ENCODE measurements around the gene SAP30BP.
"Not testable (repeated sequence)": the region's sequence is repeated elsewhere in the genome, so short reads cannot be mapped to it uniquely, and the experiment has no call there.

Gene SAP30BP

GRCh38 chr17:75637551-75637950 lies 29.6 kb upstream of the SAP30BP start:
- H4K20me1 ChIP-seq (ENCODE audit: control insufficient read depth, insufficient read depth, low read depth, low read length), result 0 out of 2 replicates have a peak, but pooled peaks cover 2% of the 10 kb centered on the region
- no peak overlapping the region for H3K4me3 ChIP-seq (ENCODE audit: low read length)
- H3K79me2 ChIP-seq (ENCODE audit: control insufficient read depth, low read length), result no peaks in the 10 kb centered on the region; the same call in 1 of the 2 replicates
- no peaks in the 10 kb centered on the region for H3F3A ChIP-seq (ENCODE audit: control insufficient read depth, insufficient read depth)
- no peaks in the 10 kb centered on the region for H3K9me2 ChIP-seq (replicated peaks; ENCODE audit: control insufficient read depth, low read length)
- peaks cover 29% of the 10 kb centered on the region for H3K36me3 ChIP-seq (ENCODE audit: control insufficient read depth, low read length)
- no peak overlapping the region for H3K4me2 ChIP-seq (ENCODE audit: low read length)
- TF ChIP-seq EZH2phosphoT487 (IDR thresholded peaks at IDR 0.05; ENCODE audit: borderline replicate concordance, low read length), result no peak
- TF ChIP-seq, protein P1, sequence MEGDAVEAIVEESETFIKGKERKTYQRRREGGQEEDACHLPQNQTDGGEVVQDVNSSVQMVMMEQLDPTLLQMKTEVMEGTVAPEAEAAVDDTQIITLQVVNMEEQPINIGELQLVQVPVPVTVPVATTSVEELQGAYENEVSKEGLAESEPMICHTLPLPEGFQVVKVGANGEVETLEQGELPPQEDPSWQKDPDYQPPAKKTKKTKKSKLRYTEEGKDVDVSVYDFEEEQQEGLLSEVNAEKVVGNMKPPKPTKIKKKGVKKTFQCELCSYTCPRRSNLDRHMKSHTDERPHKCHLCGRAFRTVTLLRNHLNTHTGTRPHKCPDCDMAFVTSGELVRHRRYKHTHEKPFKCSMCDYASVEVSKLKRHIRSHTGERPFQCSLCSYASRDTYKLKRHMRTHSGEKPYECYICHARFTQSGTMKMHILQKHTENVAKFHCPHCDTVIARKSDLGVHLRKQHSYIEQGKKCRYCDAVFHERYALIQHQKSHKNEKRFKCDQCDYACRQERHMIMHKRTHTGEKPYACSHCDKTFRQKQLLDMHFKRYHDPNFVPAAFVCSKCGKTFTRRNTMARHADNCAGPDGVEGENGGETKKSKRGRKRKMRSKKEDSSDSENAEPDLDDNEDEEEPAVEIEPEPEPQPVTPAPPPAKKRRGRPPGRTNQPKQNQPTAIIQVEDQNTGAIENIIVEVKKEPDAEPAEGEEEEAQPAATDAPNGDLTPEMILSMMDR (IDR thresholded peaks at IDR 0.05; ENCODE audit: low read depth, low read length, poor library complexity, severe bottlenecking), result no peak
- no peaks in the 10 kb centered on the region for H3K9me3 ChIP-seq (ENCODE audit: control insufficient read depth, insufficient read depth, low read length)
- peaks cover 21% of the 10 kb centered on the region for H3K4me1 ChIP-seq (ENCODE audit: control insufficient read depth, low read length)
- H3K27me3 ChIP-seq (ENCODE audit: control insufficient read depth, low read length), result no peaks in the 10 kb centered on the region
- no peak overlapping the region for H3K27ac ChIP-seq (ENCODE audit: low read depth, low read length)

DNA sequence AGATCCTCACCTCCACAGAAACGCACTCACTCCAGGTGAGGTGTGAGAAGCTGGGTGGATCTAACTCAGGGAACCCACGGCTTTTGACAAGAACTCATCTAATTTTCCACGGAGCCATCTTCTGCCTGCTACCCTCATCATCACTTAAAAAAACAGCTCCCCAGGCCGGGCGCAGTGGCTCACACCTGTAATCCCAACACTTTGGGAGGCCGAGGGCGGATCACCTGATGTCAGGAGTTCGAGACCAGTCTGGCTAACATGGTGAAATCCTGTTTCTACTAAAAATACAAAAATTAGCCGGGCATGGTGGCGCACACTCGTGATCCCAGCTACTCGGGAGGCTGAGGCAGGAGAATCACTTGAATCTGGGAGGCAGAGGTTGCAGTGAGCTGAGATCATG lies 29.1 kb upstream of the SAP30BP start:
- H3K4me3 ChIP-seq (ENCODE audit: low read length); H3K27ac ChIP-seq (ENCODE audit: low read depth, low read length); H3K4me2 ChIP-seq (ENCODE audit: low read length); H3K9me2 ChIP-seq (replicated peaks; ENCODE audit: control insufficient read depth, low read length); H4K20me1 ChIP-seq (ENCODE audit: control insufficient read depth, insufficient read depth, low read depth, low read length); H3K79me2 ChIP-seq (ENCODE audit: control insufficient read depth, low read length); H3F3A ChIP-seq (ENCODE audit: control insufficient read depth, insufficient read depth); H3K27me3 ChIP-seq (ENCODE audit: control insufficient read depth, low read length); H3K9me3 ChIP-seq (ENCODE audit: control insufficient read depth, insufficient read depth, low read length): not testable (repeated sequence)
- H3K4me1 ChIP-seq (ENCODE audit: control insufficient read depth, low read length), result peaks cover 16% of the 10 kb centered on the region
- H3K36me3 ChIP-seq (ENCODE audit: control insufficient read depth, low read length), result peaks cover 32% of the 10 kb centered on the region

DNA sequence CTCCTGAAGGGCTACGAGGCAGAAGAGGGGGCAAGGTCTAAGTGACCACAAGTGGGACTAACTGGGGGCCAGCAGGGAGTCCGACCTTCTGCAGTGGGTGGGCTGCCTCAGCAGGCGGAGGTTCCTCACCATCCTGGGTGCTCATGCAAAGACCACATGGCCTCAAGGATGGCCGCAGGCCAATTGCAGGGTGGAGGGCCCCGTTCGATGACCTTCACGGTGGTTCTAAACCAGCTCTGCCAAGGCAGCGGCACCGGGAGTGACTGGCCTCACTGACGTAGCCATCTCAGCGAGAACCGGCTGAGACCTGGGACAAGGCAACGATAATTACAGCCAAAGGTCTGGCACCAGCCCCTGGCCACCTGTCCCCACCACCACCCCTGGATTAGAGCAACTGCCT lies 28.2 kb upstream of the SAP30BP start:
- no peak overlapping the region for H3K27ac ChIP-seq (ENCODE audit: low read depth, low read length)
- H3K36me3 ChIP-seq (ENCODE audit: control insufficient read depth, low read length), result peaks cover 37% of the 10 kb centered on the region
- no peaks in the 10 kb centered on the region for H3K9me2 ChIP-seq (replicated peaks; ENCODE audit: control insufficient read depth, low read length)
- H3K4me2 ChIP-seq (ENCODE audit: low read length), result no peak overlapping the region
- H3K79me2 ChIP-seq (ENCODE audit: control insufficient read depth, low read length), result no peaks in the 10 kb centered on the region
- H3K9me3 ChIP-seq (ENCODE audit: control insufficient read depth, insufficient read depth, low read length), result no peaks in the 10 kb centered on the region
- H3K27me3 ChIP-seq (ENCODE audit: control insufficient read depth, low read length), result no peaks in the 10 kb centered on the region
- H3F3A ChIP-seq (ENCODE audit: control insufficient read depth, insufficient read depth), result no peaks in the 10 kb centered on the region
- H3K4me3 ChIP-seq (ENCODE audit: low read length), result no peak overlapping the region
- TF ChIP-seq EZH2phosphoT487 (IDR thresholded peaks at IDR 0.05; ENCODE audit: borderline replicate concordance, low read length), result no peak
- TF ChIP-seq, protein P1 (IDR thresholded peaks at IDR 0.05; ENCODE audit: low read depth, low read length, poor library complexity, severe bottlenecking), result no peak
- H3K4me1 ChIP-seq (ENCODE audit: control insufficient read depth, low read length), result peaks cover 7% of the 10 kb centered on the region
- 0 out of 2 replicates have a peak, but pooled peaks cover 2% of the 10 kb centered on the region for H4K20me1 ChIP-seq (ENCODE audit: control insufficient read depth, insufficient read depth, low read depth, low read length)

DNA sequence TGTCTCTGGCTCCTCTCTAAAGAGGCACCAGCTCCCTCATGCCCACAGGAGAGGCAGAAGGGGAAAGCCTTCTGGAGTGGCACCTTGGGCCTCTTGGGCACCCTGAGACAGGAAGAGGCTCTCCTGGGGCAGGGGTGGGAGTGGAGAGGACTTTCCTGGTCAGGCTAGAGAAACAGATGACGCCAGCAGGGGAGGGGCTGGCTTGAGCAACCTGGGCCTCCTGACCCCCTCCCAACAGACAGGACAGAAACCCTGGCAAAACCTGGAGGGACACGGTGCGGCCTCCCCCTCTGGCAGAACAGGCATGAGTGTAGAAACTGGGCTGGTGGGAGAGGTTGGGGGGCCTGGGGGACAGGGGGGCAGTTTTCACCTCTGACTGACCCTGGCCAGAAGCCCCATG lies 27.8 kb upstream of the SAP30BP start:
- Histone ChIP-seq H3K9me2 (replicated peaks; ENCODE audit: control insufficient read depth, low read length) (no peaks in the 10 kb centered on the region), H3K4me3 (ENCODE audit: low read length) (no peak overlapping the region), H3K4me1 (ENCODE audit: control insufficient read depth, low read length) (peaks cover 3% of the 10 kb centered on the region), H3F3A (ENCODE audit: control insufficient read depth, insufficient read depth) (no peaks in the 10 kb centered on the region), H4K20me1 (ENCODE audit: control insufficient read depth, insufficient read depth, low read depth, low read length) (0 out of 2 replicates have a peak, but pooled peaks cover 2% of the 10 kb centered on the region), H3K36me3 (ENCODE audit: control insufficient read depth, low read length) (peaks cover 37% of the 10 kb centered on the region), H3K4me2 (ENCODE audit: low read length) (no peak overlapping the region), H3K27ac (ENCODE audit: low read depth, low read length) (no peak overlapping the region), H3K9me3 (ENCODE audit: control insufficient read depth, insufficient read depth, low read length) (no peaks in the 10 kb centered on the region), H3K79me2 (ENCODE audit: control insufficient read depth, low read length) (no peaks in the 10 kb centered on the region), H3K27me3 (ENCODE audit: control insufficient read depth, low read length) (no peaks in the 10 kb centered on the region)
- no peak for TF ChIP-seq EZH2phosphoT487 (IDR thresholded peaks at IDR 0.05; ENCODE audit: borderline replicate concordance, low read length)
- TF ChIP-seq, protein P1 (IDR thresholded peaks at IDR 0.05; ENCODE audit: low read depth, low read length, poor library complexity, severe bottlenecking), result no peak
